CD4-positive, alpha-beta T cell (primary cell): ENCODE measurements around the gene RBM38. TPM values are rescaled to one million over a fixed set of nuclear protein-coding genes. Genes with fewer than 3 reads are reported as not detected.

ENCODE experiments used
- ATAC-seq: fragments of 200-7000 bp; cut with Tn5 transposase; one replicate; pipeline ENCODE4 v1.10.0; 2022; ENCODE audit warnings: mild to moderate bottlenecking; ENCODE audit not compliant: poor library complexity
- CTCF ChIA-PET: fragments of 350-600 bp; sonication (Branson Sonifier 250); formaldehyde crosslinking; loops from one replicate; lab custom pipeline; 2021; ENCODE audit warnings: antibody characterized with exemption, inconsistent platforms; lab: Charles Lee
- POLR2A ChIA-PET: fragments of 350-600 bp; sonication (Branson Sonifier 250); formaldehyde crosslinking; loops from one replicate; lab custom pipeline; 2021; ENCODE audit warnings: antibody characterized with exemption, inconsistent platforms; lab: Charles Lee
- DNase-seq, 14 experiments: peaks; one replicate each; pipeline ENCODE4 v3.0.0-alpha.2; 2013 to 2020; ENCODE audit warnings: mixed read lengths in 2 of 14
- H3K27ac ChIP-seq, 2 donors: one replicate each; pipeline versions ENCODE4 v1.5.1 to v1.7.0; 2013; ENCODE audit warnings: low read length in 2 of 2, low read depth in 1 of 2, mild to moderate bottlenecking in 1 of 2
- H3K27me3 ChIP-seq, 2 experiments: 1 replicate in 1 of 2; 2 replicates in 1 of 2; pipeline versions ENCODE4 v1.6.1 to v1.7.0; 2013; ENCODE audit warnings: low read length in 2 of 2, control low read depth in 1 of 2, mild to moderate bottlenecking in 1 of 2, moderate library complexity in 1 of 2; ENCODE audit not compliant: insufficient read depth in 2 of 2, control insufficient read depth in 1 of 2
- H3K36me3 ChIP-seq: one replicate; pipeline ENCODE4 v1.6.1; 2013; ENCODE audit warnings: low read length, control low read depth; ENCODE audit not compliant: insufficient read depth
- H3K4me1 ChIP-seq: one replicate; pipeline ENCODE4 v1.6.1; 2013; ENCODE audit warnings: low read length, control low read depth; ENCODE audit not compliant: insufficient read depth
- H3K4me3 ChIP-seq: one replicate; pipeline ENCODE4 v1.5.1; 2013; ENCODE audit warnings: mild to moderate bottlenecking, low read length, moderate library complexity
- H3K9me3 ChIP-seq, 2 experiments: 1 replicate in 1 of 2; 2 replicates in 1 of 2; pipeline versions ENCODE4 v1.6.1 to v1.7.0; 2013; ENCODE audit warnings: low read length in 2 of 2, mild to moderate bottlenecking in 2 of 2, control low read depth in 1 of 2, moderate library complexity in 1 of 2; ENCODE audit not compliant: control insufficient read depth in 1 of 2, insufficient read depth in 1 of 2
- H3K27ac Mint-ChIP-seq: one replicate; pipeline ENCODE4 v1.8.0; 2020; ENCODE audit warnings: mixed read lengths
- H3K27me3 Mint-ChIP-seq: one replicate; pipeline ENCODE4 v1.8.0; 2021; ENCODE audit warnings: mixed read lengths
- H3K36me3 Mint-ChIP-seq: one replicate; pipeline ENCODE4 v1.8.0; 2021; ENCODE audit warnings: low read depth, mixed read lengths
- H3K4me1 Mint-ChIP-seq: one replicate; pipeline ENCODE4 v1.8.0; 2021; ENCODE audit warnings: low read depth, mixed read lengths
- H3K4me3 Mint-ChIP-seq: one replicate; pipeline ENCODE4 v1.8.0; 2020; ENCODE audit warnings: mild to moderate bottlenecking, mixed read lengths
- H3K9me3 Mint-ChIP-seq: one replicate; pipeline ENCODE4 v1.8.0; 2020; ENCODE audit warnings: mixed read lengths
- CTCF ChIP-seq: fragments of 200-600 bp; IDR thresholded peaks from one replicate; pipeline ENCODE4 v1.8.0; 2022; ENCODE audit warnings: antibody characterized with exemption, mild to moderate bottlenecking
- intact Hi-C, 2 experiments: fragments of 100-400 bp; cut with DNase I in 1 of 2; cut with micrococcal nuclease in 1 of 2; formaldehyde crosslinking; loops; one replicate each; pipeline versions ENCODE4 v1.15.1 to v1.9.0; 2023 to 2025; cut with DNase I, micrococcal nuclease
- total RNA-seq, 174 experiments: library from RNA in 2 of 174; stranded (reverse) in 2 of 174; gene quantifications; one replicate each; pipeline ENCODE4 v1.2.3 and lab custom pipeline; 2021 to 2026

The RBM38 gene
- total RNA-seq, 2 experiments from 2014 or later: 604 to 645 TPM

- Histone ChIP-seq H3K4me3 (no peak overlapping the region), H3K4me1 (peaks cover 21% of the 10 kb centered on the region), H3K9me3 (peaks cover 0 to 3% of the 10 kb centered on the region in 2 experiments), H3K36me3 (peaks cover 13% of the 10 kb centered on the region), H3K27ac (no peak overlapping the region), H3K27me3 (no peaks in the 10 kb centered on the region)
- Mint-ChIP-seq H3K4me3 (peak overlapping the region; percentile 94), H3K27ac (peak overlapping the region; percentile 89), H3K27me3 (no peaks in the 10 kb centered on the region), H3K4me1 (peaks cover 55% of the 10 kb centered on the region), H3K9me3 (no peaks in the 10 kb centered on the region), H3K36me3 (peaks cover 41% of the 10 kb centered on the region)
- DNase-seq (no peak), ATAC-seq (no peak)
- TF ChIP-seq CTCF: no peak
- intact Hi-C loops: loop anchor here in 1 of 2 experiments (2.0 to 5.0 kb wide), 5 partner anchors 36 to 1300 kb away; partner anchors contain the start of genes AURKA, CSTF1 and STX16
- ChIA-PET CTCF (no interaction called here), POLR2A (interaction anchor here (0.6 to 1.2 kb wide), 2 partner anchors 46 kb away, joined by 3 read pairs; no protein-coding TSS in a partner anchor)
Measured at GRCh38 chr20:57352305-57352704, 38.9 kb upstream of the RBM38 start.

GRCh38 chr20:57353351-57353750 lies 37.8 kb upstream of the RBM38 start:
- H3K36me3 ChIP-seq: peaks cover 13% of the 10 kb centered on the region
- H3K27ac ChIP-seq: no peak overlapping the region
- CTCF ChIA-PET: no interaction called here
- H3K27ac Mint-ChIP-seq: peak overlapping the region; percentile 59
- peaks cover 48% of the 10 kb centered on the region for H3K4me1 Mint-ChIP-seq
- H3K4me3 ChIP-seq: no peak overlapping the region
- TF ChIP-seq CTCF: no peak
- no peaks in the 10 kb centered on the region for H3K27me3 ChIP-seq
- ATAC-seq (no peak), DNase-seq (no peak)
- peaks cover 21% of the 10 kb centered on the region for H3K4me1 ChIP-seq
- POLR2A ChIA-PET: no interaction called here
- intact Hi-C loops: loop anchor here in 1 of 2 experiments (2.0 to 5.0 kb wide), 5 partner anchors 35 to 1299 kb away; partner anchors contain the start of genes AURKA, CSTF1 and STX16
- peaks cover 41% of the 10 kb centered on the region for H3K36me3 Mint-ChIP-seq
- peak overlapping the region; percentile 94 for H3K4me3 Mint-ChIP-seq
- H3K27me3 Mint-ChIP-seq: no peaks in the 10 kb centered on the region
- H3K9me3 ChIP-seq: peaks cover 0 to 3% of the 10 kb centered on the region in 2 experiments
- no peaks in the 10 kb centered on the region for H3K9me3 Mint-ChIP-seq

GRCh38 chr20:57361517-57361916 lies 29.7 kb upstream of the RBM38 start:
- no peaks in the 10 kb centered on the region for H3K27me3 Mint-ChIP-seq
- H3K4me3 Mint-ChIP-seq: no peak overlapping the region
- H3K4me1 Mint-ChIP-seq: no peaks in the 10 kb centered on the region
- Histone ChIP-seq H3K4me3 (no peak overlapping the region), H3K27me3 (no peaks in the 10 kb centered on the region), H3K36me3 (peaks cover 46% of the 10 kb centered on the region), H3K27ac (no peak overlapping the region), H3K9me3 (no peaks in the 10 kb centered on the region), H3K4me1 (no peaks in the 10 kb centered on the region)
- H3K36me3 Mint-ChIP-seq: peaks cover 31% of the 10 kb centered on the region
- intact Hi-C loops: no loop called here
- DNase-seq (no peak), ATAC-seq (no peak)
- TF ChIP-seq CTCF: no peak
- ChIA-PET CTCF (no interaction called here), POLR2A (no interaction called here)
- H3K27ac Mint-ChIP-seq: no peak overlapping the region
- no peaks in the 10 kb centered on the region for H3K9me3 Mint-ChIP-seq
